Epithelial cell of proximal tubule (primary cell): ENCODE results near the gene IFT43. TPM values are rescaled to one million over a fixed set of nuclear protein-coding genes. Genes with fewer than 3 reads are reported as not detected.
A peak's percentile ranks its signal among the peaks of the same experiment; 100 is the strongest.

Experiments used
- DNase-seq: peaks from one replicate; pipeline ENCODE4 v3.0.0-alpha.2; 2011; ENCODE audit warnings: low read depth
- H3K4me3 ChIP-seq: 2 replicates; pipeline ENCODE4 v1.5.1; 2011; ENCODE audit warnings: low read depth, mild to moderate bottlenecking, low read length
- CTCF ChIP-seq: conservative IDR thresholded peaks from 2 replicates; pipeline ENCODE4 v1.5.1; 2012; ENCODE audit warnings: low read depth, mild to moderate bottlenecking, low read length
- total RNA-seq: library from RNA; depleted of rRNA; stranded (reverse); fragments of >200 nt; gene quantifications from 2 replicates; pipeline ENCODE4 v1.2.3, GENCODE V29; 2015

IFT43 gene
- total RNA-seq, 1 donor from 2014 or later, result 28.3 TPM

- H3K4me3 ChIP-seq, result no peak overlapping the region
- DNase-seq, result no peak
- TF ChIP-seq CTCF, result no peak
Observed at GRCh38 chr14:76100236-76100635, 114.7 kb downstream of the IFT43 start.

- peak; percentile 19 for TF ChIP-seq CTCF
- no peak overlapping the region for H3K4me3 ChIP-seq
- no peak for DNase-seq
Observed at GRCh38 chr14:76101391-76102379, 116.1 kb downstream of the IFT43 start.

GRCh38 chr14:76104802-76105355 lies 119.3 kb downstream of the IFT43 start:
- TF ChIP-seq CTCF, result no peak
- no peak for DNase-seq

GRCh38 chr14:76106188-76106587 lies 120.6 kb downstream of the IFT43 start:
- DNase-seq, result no peak
- no peak for TF ChIP-seq CTCF
- no peak overlapping the region for H3K4me3 ChIP-seq

More at GRCh38 chr14:76104802-76105355, 119.3 kb downstream of the IFT43 start:
- H3K4me3 ChIP-seq, result no peak overlapping the region

- DNase-seq, result no peak
Observed at GRCh38 chr14:76109087-76109880, 123.7 kb downstream of the IFT43 start.

More at GRCh38 chr14:76109087-76109880, 123.7 kb downstream of the IFT43 start:
- H3K4me3 ChIP-seq, result no peak overlapping the region
- TF ChIP-seq CTCF, result no peak
